A673 (cell line): ENCODE results near the gene LPCAT1. TPM values are rescaled to one million over a fixed set of nuclear protein-coding genes. Genes with fewer than 3 reads are reported as not detected.

Experiments used
- BruUV-seq: library from RNA; stranded (reverse); fragments of 400-500 nt; replicated peaks from 2 replicates; lab custom pipeline; 2021; lab: Mats Ljungman, UMichigan
- CTCF ChIA-PET: fragments of 300-600 bp; sonication (Branson Sonifier 250); formaldehyde crosslinking; loops from one replicate; lab custom pipeline; 2022; ENCODE audit warnings: antibody characterized with exemption; lab: Charles Lee
- POLR2A ChIA-PET: fragments of 300-600 bp; sonication (Branson Sonifier 250); formaldehyde crosslinking; loops from one replicate; lab custom pipeline; 2022; ENCODE audit warnings: antibody characterized with exemption; ENCODE audit not compliant: low non-redundant PET; lab: Charles Lee
- DNase-seq: peaks from one replicate; pipeline ENCODE4 v3.0.0-alpha.2; 2015; ENCODE audit warnings: low spot score
- H3K27ac ChIP-seq: fragments of 200-600 bp; sonication (generic); 2 replicates; pipeline ENCODE4 v1.5.1; 2016; ENCODE audit warnings: mixed run types, low read depth, mild to moderate bottlenecking, mixed read lengths, antibody characterized with exemption, low read length; ENCODE audit not compliant: poor library complexity, severe bottlenecking
- H3K27me3 ChIP-seq: fragments of 200-600 bp; sonication (generic); replicated peaks from 2 replicates; pipeline ENCODE4 v1.6.1; 2017; ENCODE audit warnings: mixed run types, low read depth, mild to moderate bottlenecking, mixed read lengths, antibody characterized with exemption, low read length; ENCODE audit not compliant: insufficient read depth, poor library complexity
- H3K36me3 ChIP-seq: fragments of 200-600 bp; sonication (generic); 2 replicates; pipeline ENCODE4 v1.6.1; 2016; ENCODE audit warnings: mixed run types, mild to moderate bottlenecking, mixed read lengths, antibody characterized with exemption, low read length; ENCODE audit not compliant: insufficient read depth, poor library complexity, severe bottlenecking
- H3K4me1 ChIP-seq: fragments of 200-600 bp; sonication (generic); 2 replicates; pipeline ENCODE4 v1.6.1; 2017; ENCODE audit warnings: mixed run types, mild to moderate bottlenecking, mixed read lengths, antibody characterized with exemption, low read length; ENCODE audit not compliant: insufficient read depth, poor library complexity, severe bottlenecking
- H3K4me3 ChIP-seq: fragments of 200-600 bp; sonication (generic); 2 replicates; pipeline ENCODE4 v1.5.1; 2016; ENCODE audit warnings: low read depth, mixed run types, mild to moderate bottlenecking, mixed read lengths, low read length; ENCODE audit not compliant: poor library complexity, severe bottlenecking
- H3K9me3 ChIP-seq: fragments of 200-600 bp; sonication (generic); 2 replicates; pipeline ENCODE4 v1.6.1; 2016; ENCODE audit warnings: mixed run types, low read depth, mild to moderate bottlenecking, mixed read lengths, antibody characterized with exemption, low read length; ENCODE audit not compliant: poor library complexity, severe bottlenecking
- CTCF ChIP-seq: fragments of 300-800, 200-600 bp; sonication (generic); conservative IDR thresholded peaks from 2 replicates; pipeline ENCODE4 v1.5.1; 2017; ENCODE audit warnings: low read depth, mild to moderate bottlenecking, antibody characterized with exemption, low read length, moderate library complexity, mixed read lengths
- EZH2 ChIP-seq: fragments of 200-600 bp; sonication (generic); IDR thresholded peaks from 2 replicates; pipeline ENCODE4 v1.6.1; 2017; ENCODE audit warnings: borderline replicate concordance, low read depth, mild to moderate bottlenecking, mixed read lengths, antibody characterized with exemption, low read length; ENCODE audit not compliant: poor library complexity, severe bottlenecking
- intact Hi-C: fragments of 100-400 bp; cut with micrococcal nuclease; formaldehyde crosslinking; loops from one replicate; pipeline ENCODE4 v1.10.0; 2022; ENCODE audit not compliant: unreplicated experiment
- total RNA-seq: library from RNA; stranded (reverse); gene quantifications from 2 replicates; pipeline ENCODE4 v1.2.3, GENCODE V29; 2021

The LPCAT1 gene
- total RNA-seq, 1 experiment from 2014 or later = 97.3 TPM

GRCh38 chr5:1507961-1508658 lies 15.7 kb downstream of the LPCAT1 start:
- no peak overlapping the region for H3K4me3 ChIP-seq
- no peak for TF ChIP-seq EZH2
- TF ChIP-seq CTCF = no peak
- H3K4me1 ChIP-seq = no peaks in the 10 kb centered on the region
- CTCF ChIA-PET = no interaction called here
- no peaks in the 10 kb centered on the region for H3K27me3 ChIP-seq
- H3K27ac ChIP-seq = no peak overlapping the region
- no TSS peak for BruUV-seq
- intact Hi-C loops = no loop called here
- DNase-seq = no peak
- H3K36me3 ChIP-seq = no peaks in the 10 kb centered on the region
- POLR2A ChIA-PET = no interaction called here
- H3K9me3 ChIP-seq = no peaks in the 10 kb centered on the region

GRCh38 chr5:1507457-1507856 lies 16.3 kb downstream of the LPCAT1 start:
- H3K9me3 ChIP-seq = no peaks in the 10 kb centered on the region
- no peak overlapping the region for H3K27ac ChIP-seq
- POLR2A ChIA-PET = no interaction called here
- DNase-seq = no peak
- no peaks in the 10 kb centered on the region for H3K27me3 ChIP-seq
- no peak overlapping the region for H3K4me3 ChIP-seq
- TF ChIP-seq EZH2 (no peak), CTCF (no peak)
- CTCF ChIA-PET = no interaction called here
- intact Hi-C loops = no loop called here
- no TSS peak for BruUV-seq
- no peaks in the 10 kb centered on the region for H3K36me3 ChIP-seq
- no peaks in the 10 kb centered on the region for H3K4me1 ChIP-seq

- H3K4me1 ChIP-seq = no peaks in the 10 kb centered on the region
- no TSS peak for BruUV-seq
- H3K9me3 ChIP-seq = no peaks in the 10 kb centered on the region
- no peak overlapping the region for H3K4me3 ChIP-seq
- TF ChIP-seq CTCF (no peak), EZH2 (no peak)
- H3K27ac ChIP-seq = no peak overlapping the region
- H3K27me3 ChIP-seq = no peaks in the 10 kb centered on the region
- CTCF ChIA-PET = no interaction called here
- no peak for DNase-seq
- POLR2A ChIA-PET = no interaction called here
- H3K36me3 ChIP-seq = no peaks in the 10 kb centered on the region
- intact Hi-C loops = no loop called here
These were observed 16.8 kb downstream of the LPCAT1 start for GRCh38 chr5:1507014-1507375.
